Measurements from ENCODE around the gene PAX6.

DNA sequence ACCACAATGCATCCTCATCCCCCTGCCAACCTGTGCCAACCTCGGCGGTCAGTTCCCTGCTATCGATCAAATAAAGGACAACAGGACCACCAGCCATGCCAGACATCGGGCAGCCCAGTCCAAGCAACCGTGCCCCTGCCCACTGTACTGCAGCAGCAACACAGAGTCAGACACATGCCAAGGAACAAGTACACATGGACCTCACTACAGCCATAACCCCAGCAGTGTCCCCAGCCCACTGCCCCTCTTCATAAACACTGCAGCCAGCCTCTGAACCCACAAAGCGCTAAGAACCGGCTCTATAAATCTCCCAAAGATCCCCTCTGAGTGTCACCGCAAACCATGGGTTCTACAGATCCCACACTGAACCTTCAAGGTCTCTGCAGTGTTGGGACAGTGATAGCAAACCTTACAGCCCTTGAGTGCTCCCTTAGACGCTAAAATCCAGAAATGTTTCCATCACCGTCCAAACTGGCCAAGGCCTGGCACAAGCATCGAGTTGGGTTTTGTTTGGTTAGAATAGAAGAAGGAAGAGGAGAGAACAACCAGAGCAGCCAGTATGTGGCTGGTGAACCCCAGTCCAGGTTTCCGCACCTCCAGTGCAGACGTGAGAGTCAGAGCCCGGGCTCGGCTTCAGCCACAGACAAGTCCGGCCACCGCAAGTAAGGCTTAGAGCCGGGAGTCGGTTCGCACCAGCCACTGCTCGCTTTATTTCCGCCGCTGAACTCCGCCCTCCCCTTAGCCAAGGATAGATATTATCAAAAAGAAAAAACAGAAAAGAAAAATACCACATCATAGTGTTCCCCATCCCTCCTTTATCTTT, 7.9 kb downstream of the PAX6 start:
- TF ChIP-seq CTCF (conservative IDR thresholded peaks at IDR 0.05; ENCODE audit: low read depth, low read length) (no peak), EZH2 (IDR thresholded peaks at IDR 0.05; ENCODE audit: borderline replicate concordance, low read depth, low read length, poor library complexity, severe bottlenecking) (no peak)
